OCI-LY3 (cell line): ENCODE data around the gene AGBL4.

Source experiments
- H2AFZ ChIP-seq: fragments of 200-600, 300-600 bp; shearing (Covaris generic); 2 replicates; pipeline ENCODE4 v1.6.0; 2014; ENCODE audit warnings: antibody characterized with exemption, low read depth, low read length
- H3K27ac ChIP-seq: fragments of 200-600, 300-600 bp; sonication (generic); 2 replicates; pipeline ENCODE4 v1.5.1; 2014; ENCODE audit warnings: mild to moderate bottlenecking, low read length, moderate library complexity, mixed read lengths
- H3K27me3 ChIP-seq: fragments of 200-600, 300-600 bp; sonication (generic); 2 replicates; pipeline ENCODE4 v1.6.1; 2014; ENCODE audit warnings: low read depth, low read length, mixed read lengths
- H3K36me3 ChIP-seq: fragments of 200-600, 300-600 bp; sonication (generic); replicated peaks from 2 replicates; pipeline ENCODE3; 2014; ENCODE audit warnings: low read depth, low read length, mixed read lengths
- H3K4me1 ChIP-seq: fragments of 300-600, 200-600 bp; sonication (generic); 2 replicates; pipeline ENCODE4 v1.6.1; 2014; ENCODE audit warnings: low read length, mixed read lengths
- H3K4me2 ChIP-seq: fragments of 200-600, 300-600 bp; sonication (generic); 2 replicates; pipeline ENCODE4 v1.6.1; 2014; ENCODE audit warnings: low read length, mixed read lengths
- H3K4me3 ChIP-seq: fragments of 300-600, 200-600 bp; sonication (generic); 2 replicates; pipeline ENCODE4 v1.5.1; 2014; ENCODE audit warnings: antibody characterized with exemption, mild to moderate bottlenecking, low read length, moderate library complexity
- H3K79me2 ChIP-seq: fragments of 300-600, 200-600 bp; shearing (Covaris generic); 2 replicates; pipeline ENCODE4 v1.6.1; 2014; ENCODE audit warnings: mild to moderate bottlenecking, low read length, mixed read lengths
- H3K9ac ChIP-seq: fragments of 300-600, 200-600 bp; shearing (Covaris generic); 2 replicates; pipeline ENCODE4 v1.6.0; 2014; ENCODE audit warnings: mild to moderate bottlenecking, low read length, moderate library complexity
- H3K9me3 ChIP-seq: fragments of 200-600, 300-600 bp; shearing (Covaris generic); 2 replicates; pipeline ENCODE4 v1.6.1; 2014; ENCODE audit warnings: low read length, mixed read lengths; ENCODE audit not compliant: insufficient read depth
- H4K20me1 ChIP-seq: fragments of 200-600, 300-600 bp; sonication (generic); 2 replicates; pipeline ENCODE4 v1.6.1; 2016; ENCODE audit warnings: low read length, mixed read lengths; ENCODE audit not compliant: insufficient read depth
- CTCF ChIP-seq: fragments of 200-600, 300-600 bp; sonication (generic); IDR thresholded peaks from 2 replicates; pipeline ENCODE4 v1.5.1; 2014; ENCODE audit warnings: antibody characterized with exemption, low read length, low read depth
- EZH2phosphoT487 ChIP-seq: fragments of 200-600 bp; shearing (Covaris generic); IDR thresholded peaks from 2 replicates; pipeline ENCODE4 v1.6.1; 2018; ENCODE audit warnings: antibody characterized with exemption, mixed run types, low read depth

The AGBL4 gene

DNA sequence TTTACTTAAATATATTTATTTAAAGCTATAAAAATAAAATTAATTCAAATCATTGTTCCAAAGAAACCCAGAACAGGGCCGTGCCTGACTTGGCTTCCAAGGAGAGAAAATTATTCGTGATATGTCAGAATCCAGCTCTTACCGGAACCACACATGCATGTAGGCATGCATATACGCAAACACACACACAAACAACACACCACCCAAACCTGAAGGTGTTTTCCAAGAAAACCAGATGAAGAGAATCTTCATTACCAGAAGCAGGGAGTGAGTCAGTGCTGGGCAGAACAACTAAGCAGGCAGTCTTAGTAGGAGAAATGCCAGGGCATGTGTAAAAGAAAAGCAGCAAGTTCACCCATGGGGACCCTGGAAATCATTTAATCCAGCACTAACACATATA, 815.0 kb downstream of the AGBL4 start:
- Histone ChIP-seq H3K27ac (no peak overlapping the region), H3K4me1 (no peaks in the 10 kb centered on the region), H3K27me3 (no peaks in the 10 kb centered on the region), H3K9me3 (no peaks in the 10 kb centered on the region), H3K4me2 (no peak overlapping the region), H3K36me3 (no peaks in the 10 kb centered on the region), H2AFZ (no peak overlapping the region), H3K4me3 (no peak overlapping the region), H4K20me1 (no peaks in the 10 kb centered on the region), H3K79me2 (no peaks in the 10 kb centered on the region), H3K9ac (no peak overlapping the region)
- no peak for TF ChIP-seq CTCF
- no peak for TF ChIP-seq EZH2phosphoT487

GRCh38 chr1:49204720-49205119, 819.0 kb downstream of the AGBL4 start:
- no peaks in the 10 kb centered on the region for H3K9me3 ChIP-seq
- H3K36me3 ChIP-seq: no peaks in the 10 kb centered on the region
- no peak overlapping the region for H3K27ac ChIP-seq
- no peak overlapping the region for H3K4me2 ChIP-seq
- no peaks in the 10 kb centered on the region for H3K79me2 ChIP-seq
- no peaks in the 10 kb centered on the region for H3K4me1 ChIP-seq
- H3K4me3 ChIP-seq: no peak overlapping the region
- H4K20me1 ChIP-seq: no peaks in the 10 kb centered on the region
- no peak overlapping the region for H2AFZ ChIP-seq
- no peak overlapping the region for H3K9ac ChIP-seq
- no peak for TF ChIP-seq EZH2phosphoT487
- TF ChIP-seq CTCF: no peak
- no peaks in the 10 kb centered on the region for H3K27me3 ChIP-seq

GRCh38 chr1:49200738-49201137, 823.0 kb downstream of the AGBL4 start:
- Histone ChIP-seq H3K4me2 (no peak overlapping the region), H3K79me2 (no peaks in the 10 kb centered on the region)

DNA sequence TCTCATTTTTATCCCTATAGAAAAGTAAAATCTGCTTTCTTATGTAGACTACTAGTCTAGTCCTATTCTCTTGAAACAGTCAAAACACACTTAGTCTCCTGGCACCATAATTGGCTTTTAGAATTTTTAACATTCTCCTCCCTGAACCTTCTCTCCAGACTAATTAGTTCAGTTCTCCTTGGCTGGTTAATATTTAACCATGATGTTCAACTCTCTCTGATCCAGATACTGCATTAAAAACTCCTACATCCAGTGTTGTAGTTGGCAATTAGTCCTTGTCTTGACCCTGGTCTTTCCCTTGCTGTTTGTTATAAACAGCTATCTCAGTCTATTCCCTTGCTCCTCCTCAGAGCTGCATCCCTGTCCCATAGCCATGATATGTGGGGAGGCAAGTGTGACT, 824.2 kb downstream of the AGBL4 start:
- no peak for TF ChIP-seq EZH2phosphoT487
- TF ChIP-seq CTCF: no peak

More at GRCh38 chr1:49200738-49201137, 823.0 kb downstream of the AGBL4 start:
- Histone ChIP-seq H3K27me3 (no peaks in the 10 kb centered on the region), H3K36me3 (no peaks in the 10 kb centered on the region), H3K27ac (no peak overlapping the region), H3K9ac (no peak overlapping the region), H3K9me3 (no peaks in the 10 kb centered on the region), H2AFZ (no peak overlapping the region), H3K4me3 (no peak overlapping the region), H3K4me1 (no peaks in the 10 kb centered on the region), H4K20me1 (no peaks in the 10 kb centered on the region)
- TF ChIP-seq EZH2phosphoT487 (no peak), CTCF (no peak)

More for the DNA sequence above, 824.2 kb downstream of the AGBL4 start:
- Histone ChIP-seq H3K27ac (no peak overlapping the region), H3K4me1 (no peaks in the 10 kb centered on the region), H4K20me1 (no peaks in the 10 kb centered on the region), H3K4me2 (no peak overlapping the region), H3K79me2 (no peaks in the 10 kb centered on the region), H3K27me3 (no peaks in the 10 kb centered on the region), H2AFZ (no peak overlapping the region), H3K4me3 (no peak overlapping the region), H3K9me3 (no peaks in the 10 kb centered on the region), H3K36me3 (no peaks in the 10 kb centered on the region), H3K9ac (no peak overlapping the region)
